Mononuclear cell (primary cell): ENCODE measurements around the gene TMOD1. TPM values are rescaled to one million over a fixed set of nuclear protein-coding genes. Genes with fewer than 3 reads are reported as not detected.
"Not testable (repeated sequence)": the region's sequence is repeated elsewhere in the genome, so short reads cannot be mapped to it uniquely, and the experiment has no call there.

Experiments used
- H3K27me3 ChIP-seq: 2 replicates; pipeline ENCODE4 v1.6.0; 2011; ENCODE audit warnings: low read length, control low read depth; ENCODE audit not compliant: insufficient read depth
- H3K4me1 ChIP-seq: 2 replicates; pipeline ENCODE4 v1.5.1; 2011; ENCODE audit warnings: mild to moderate bottlenecking, low read length, control low read depth; ENCODE audit not compliant: insufficient read depth
- H3K4me3 ChIP-seq: 2 replicates; pipeline ENCODE4 v1.5.1; 2011; ENCODE audit warnings: mild to moderate bottlenecking, low read length, moderate library complexity
- H3K9me3 ChIP-seq: 2 replicates; pipeline ENCODE4 v1.5.1; 2011; ENCODE audit warnings: low read depth, mild to moderate bottlenecking, control low read depth, low read length
- total RNA-seq: library from RNA; depleted of rRNA; stranded (reverse); fragments of >200 nt; gene quantifications from one replicate; pipeline ENCODE4 v1.2.3, GENCODE V29; 2012

Gene TMOD1
- total RNA-seq, 1 donor, result 0.84 TPM

DNA sequence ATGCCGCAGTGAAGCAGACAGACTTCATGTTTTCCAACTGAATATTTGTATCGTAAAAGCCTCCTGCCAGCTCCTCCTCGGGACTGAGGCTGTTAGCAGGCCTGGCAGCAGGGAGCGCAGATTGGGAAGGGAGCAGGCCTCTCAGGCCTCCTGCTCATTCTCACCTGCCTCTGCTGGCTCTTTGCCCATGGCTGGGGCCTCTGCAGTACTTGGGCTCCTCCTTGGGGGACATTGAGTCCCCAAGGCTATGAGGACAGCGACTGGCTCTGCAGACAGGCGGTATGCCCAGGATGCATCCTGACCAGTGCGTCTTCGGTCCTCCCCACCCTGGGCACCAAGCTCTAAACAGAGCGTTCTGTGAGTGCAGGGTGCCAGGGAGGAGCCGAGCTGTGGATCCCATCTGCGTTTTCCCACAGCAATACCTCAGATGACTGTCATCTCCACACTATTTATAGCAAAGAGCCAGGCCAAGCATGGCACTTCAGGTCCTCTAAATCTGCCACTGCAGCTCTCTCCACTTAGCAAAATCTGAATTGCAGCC lies 93.0 kb downstream of the TMOD1 start:
- H3K27me3 ChIP-seq, result no peaks in the 10 kb centered on the region
- peaks cover 6% of the 10 kb centered on the region for H3K4me1 ChIP-seq
- no peaks in the 10 kb centered on the region for H3K9me3 ChIP-seq
- no peak overlapping the region for H3K4me3 ChIP-seq

DNA sequence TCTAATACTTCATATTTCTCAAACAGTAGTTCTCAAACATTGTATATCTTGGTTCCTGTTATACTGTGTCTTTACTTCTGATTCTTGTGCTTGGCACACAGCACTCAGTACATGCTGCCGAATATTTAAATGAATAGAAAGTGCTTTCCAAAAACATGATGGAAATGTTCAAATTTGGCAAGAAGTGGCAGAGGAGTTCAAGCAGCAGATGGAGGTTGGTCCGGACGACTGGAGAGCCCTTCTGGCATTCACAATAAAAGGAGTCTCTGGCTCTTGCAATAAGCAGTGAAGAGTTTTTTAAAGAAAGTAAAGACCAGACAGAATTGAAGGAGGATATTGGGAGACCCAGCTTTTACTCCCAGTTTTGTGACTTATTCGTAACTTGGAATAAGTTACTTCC lies 95.4 kb downstream of the TMOD1 start:
- Histone ChIP-seq H3K27me3 (no peaks in the 10 kb centered on the region), H3K4me3 (no peak overlapping the region), H3K4me1 (peaks cover 6% of the 10 kb centered on the region), H3K9me3 (no peaks in the 10 kb centered on the region)

DNA sequence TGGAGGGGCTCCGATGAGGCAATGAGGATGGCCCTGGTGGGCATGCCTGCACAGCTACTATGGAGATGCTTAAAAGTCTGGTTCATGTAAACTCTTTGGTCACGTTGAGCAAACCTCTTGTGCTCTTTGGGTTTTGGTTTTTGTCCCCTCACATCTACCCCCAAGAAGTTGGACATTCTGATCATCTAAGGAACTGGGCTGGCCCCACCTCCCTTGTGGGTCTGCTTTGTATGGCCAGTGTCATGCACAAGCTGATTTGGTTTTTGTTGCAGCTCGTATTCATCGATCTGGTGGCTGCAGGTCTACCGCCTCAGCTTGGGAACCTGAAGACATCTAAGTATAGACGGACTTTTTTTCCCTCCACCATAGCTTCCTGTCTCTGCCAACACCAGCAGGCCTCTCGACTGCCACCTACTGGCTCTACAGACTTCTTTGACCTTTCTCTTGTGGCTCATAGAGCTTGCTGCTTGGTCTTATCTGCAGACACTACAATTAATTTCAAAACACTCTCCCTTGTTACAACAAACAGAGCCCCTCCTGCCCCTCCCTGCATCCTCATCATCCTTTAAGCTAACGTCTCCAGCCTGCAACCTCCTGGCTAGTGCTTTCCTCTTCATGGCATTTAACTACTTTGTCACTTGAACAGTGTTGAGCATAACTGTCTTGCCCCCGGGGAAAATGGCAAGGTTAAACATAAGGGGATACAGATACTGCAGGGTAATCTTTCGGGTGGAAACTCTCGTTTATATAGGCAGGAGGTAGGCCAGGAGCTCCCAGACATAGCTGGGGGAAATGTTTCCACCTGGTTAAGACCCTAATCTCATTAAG lies 97.2 kb downstream of the TMOD1 start:
- Histone ChIP-seq H3K4me1 (peaks cover 6% of the 10 kb centered on the region), H3K4me3 (no peak overlapping the region), H3K9me3 (no peaks in the 10 kb centered on the region), H3K27me3 (no peaks in the 10 kb centered on the region)

GRCh38 chr9:97599314-97599846 lies 97.9 kb downstream of the TMOD1 start:
- Histone ChIP-seq H3K4me1 (peaks cover 6% of the 10 kb centered on the region), H3K4me3 (no peak overlapping the region), H3K27me3 (no peaks in the 10 kb centered on the region), H3K9me3 (no peaks in the 10 kb centered on the region)

- no peaks in the 10 kb centered on the region for H3K27me3 ChIP-seq
- H3K9me3 ChIP-seq, result no peaks in the 10 kb centered on the region
- no peak overlapping the region for H3K4me3 ChIP-seq
- peaks cover 6% of the 10 kb centered on the region for H3K4me1 ChIP-seq
These were observed 99.2 kb downstream of the TMOD1 start for GRCh38 chr9:97600531-97601227.

- Histone ChIP-seq H3K9me3 (no peaks in the 10 kb centered on the region), H3K27me3 (no peaks in the 10 kb centered on the region), H3K4me3 (no peak overlapping the region), H3K4me1 (peaks cover 6% of the 10 kb centered on the region)
These were observed 99.9 kb downstream of the TMOD1 start for GRCh38 chr9:97601228-97601898.

DNA sequence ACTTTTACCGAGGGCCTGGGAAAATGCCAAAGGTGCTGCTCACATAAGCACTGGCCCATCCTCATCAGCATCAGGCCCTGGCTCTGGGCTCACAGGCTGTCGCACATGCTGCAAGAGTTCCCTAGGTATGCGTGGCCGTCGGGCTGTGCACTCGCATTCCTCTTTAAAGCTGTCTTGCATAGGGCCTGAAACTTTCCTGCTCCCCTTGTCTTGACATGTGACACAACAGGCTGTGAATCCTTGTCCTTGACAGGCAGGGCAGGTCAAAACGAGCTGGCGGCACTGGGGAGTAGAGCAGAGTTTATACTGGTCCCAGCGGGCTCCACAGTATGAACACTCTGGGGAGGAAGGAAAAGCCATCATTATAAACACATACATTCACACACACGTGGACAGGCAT lies 101.0 kb downstream of the TMOD1 start:
- no peak overlapping the region for H3K4me3 ChIP-seq
- H3K9me3 ChIP-seq, result no peaks in the 10 kb centered on the region
- H3K27me3 ChIP-seq, result no peaks in the 10 kb centered on the region
- peaks cover 6% of the 10 kb centered on the region for H3K4me1 ChIP-seq

DNA sequence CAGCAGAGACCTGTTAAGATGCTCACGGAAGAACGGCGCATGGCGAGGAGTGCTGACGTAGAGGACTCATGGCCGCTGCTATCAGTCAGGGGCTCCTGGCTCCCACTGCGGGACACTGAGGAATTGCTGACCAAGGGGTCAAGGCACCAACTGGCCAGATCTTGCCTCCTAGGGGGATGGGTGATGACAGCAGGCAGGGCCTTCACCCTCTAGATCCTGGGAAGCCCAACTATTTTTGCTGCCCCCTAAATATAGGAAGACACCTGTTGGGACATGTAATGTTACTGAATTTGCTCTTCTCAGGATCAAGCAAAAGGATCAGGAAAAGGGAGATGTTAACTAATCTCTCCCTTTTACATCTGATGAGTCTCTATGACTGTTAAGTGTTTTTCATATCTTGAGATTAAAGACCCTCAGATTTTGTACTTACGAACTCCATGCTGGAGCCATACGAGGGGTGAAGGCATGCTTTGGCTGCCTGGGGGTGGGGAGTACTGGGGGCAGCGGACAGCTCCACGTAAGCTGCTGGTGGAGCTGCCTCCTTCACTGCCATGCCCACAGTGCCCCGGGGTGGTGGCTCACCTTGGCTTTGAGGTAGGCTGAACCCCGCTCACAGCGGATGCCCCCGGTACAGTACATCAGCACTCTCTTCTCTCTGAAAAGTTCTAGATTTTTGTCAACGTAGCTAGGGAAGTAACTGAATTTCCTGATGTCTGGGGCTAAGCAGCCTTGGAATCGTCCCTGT lies 103.6 kb downstream of the TMOD1 start:
- no peaks in the 10 kb centered on the region for H3K9me3 ChIP-seq
- H3K4me3 ChIP-seq, result no peak overlapping the region
- no peaks in the 10 kb centered on the region for H3K4me1 ChIP-seq
- no peaks in the 10 kb centered on the region for H3K27me3 ChIP-seq

- Histone ChIP-seq H3K4me3 (no peak overlapping the region), H3K9me3 (no peaks in the 10 kb centered on the region), H3K4me1 (no peaks in the 10 kb centered on the region), H3K27me3 (no peaks in the 10 kb centered on the region)
These were observed 114.1 kb downstream of the TMOD1 start for GRCh38 chr9:97615439-97616072.

DNA sequence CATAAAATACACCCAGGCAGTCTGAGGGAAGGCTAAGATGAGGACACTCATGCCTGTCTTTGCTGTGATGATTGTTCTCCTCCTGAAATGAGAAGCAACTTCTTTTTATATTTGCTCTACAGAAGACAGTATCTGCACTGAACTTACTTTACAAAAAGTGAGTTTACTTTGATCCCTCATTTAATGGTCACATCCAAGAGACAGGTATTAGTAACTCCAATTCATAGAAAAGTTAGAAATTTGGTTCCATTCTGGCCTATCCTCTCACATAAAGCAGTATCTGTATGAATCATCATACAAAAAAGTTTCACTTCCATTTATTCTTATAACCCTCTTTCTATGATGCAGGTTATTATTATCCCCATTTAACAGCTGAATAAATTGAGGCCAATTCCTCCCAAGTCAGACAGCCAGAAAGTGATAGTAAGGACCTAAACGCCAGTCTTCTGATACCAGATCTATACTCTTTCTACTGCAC lies 116.5 kb downstream of the TMOD1 start:
- no peaks in the 10 kb centered on the region for H3K4me1 ChIP-seq
- no peaks in the 10 kb centered on the region for H3K9me3 ChIP-seq
- no peak overlapping the region for H3K4me3 ChIP-seq
- no peaks in the 10 kb centered on the region for H3K27me3 ChIP-seq

- not testable (repeated sequence) for H3K4me1 ChIP-seq, H3K4me3 ChIP-seq, H3K27me3 ChIP-seq, H3K9me3 ChIP-seq
These were observed 118.6 kb downstream of the TMOD1 start for GRCh38 chr9:97620063-97620462.

DNA sequence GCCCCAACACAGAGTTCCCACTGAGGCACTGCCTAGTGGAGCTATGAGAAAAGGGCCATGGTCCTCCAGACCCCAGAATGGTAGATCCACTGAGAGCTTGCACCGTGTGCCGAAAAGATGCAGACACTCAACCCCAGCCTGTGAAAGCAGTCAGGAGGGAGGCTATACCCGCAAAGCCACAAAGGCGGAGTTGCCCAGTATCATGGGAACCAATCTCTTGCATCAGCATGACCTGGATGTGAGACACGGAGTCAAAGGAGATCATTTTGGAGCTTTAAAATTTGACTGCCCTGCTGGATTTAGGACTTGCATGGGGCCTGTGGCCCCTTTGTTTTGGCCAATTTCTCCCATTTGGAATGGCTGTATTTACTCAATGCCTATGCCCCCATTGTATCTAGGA lies 121.0 kb downstream of the TMOD1 start:
- H3K4me1 ChIP-seq, H3K4me3 ChIP-seq, H3K27me3 ChIP-seq, H3K9me3 ChIP-seq: not testable (repeated sequence)

DNA sequence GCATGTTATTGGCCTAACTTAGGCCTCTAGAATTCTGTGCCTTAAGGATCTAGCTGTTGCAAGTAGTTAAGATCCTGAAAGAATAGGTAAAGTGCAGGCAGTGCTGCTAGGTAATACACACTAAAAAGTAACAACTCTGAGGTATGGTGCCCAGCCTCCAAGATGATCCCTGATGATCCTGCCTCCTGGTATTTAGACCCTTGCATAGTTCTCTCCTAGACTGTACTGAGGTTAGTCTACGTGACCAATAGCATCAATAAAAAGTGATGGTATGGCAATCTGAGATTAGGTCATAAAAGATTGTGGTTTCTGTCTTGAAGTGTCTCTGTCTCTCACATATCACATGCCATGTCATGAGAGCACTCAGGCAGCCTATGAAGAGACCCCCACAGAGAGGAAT lies 122.5 kb downstream of the TMOD1 start:
- H3K9me3 ChIP-seq, result no peaks in the 10 kb centered on the region
- no peaks in the 10 kb centered on the region for H3K4me1 ChIP-seq
- no peaks in the 10 kb centered on the region for H3K27me3 ChIP-seq
- no peak overlapping the region for H3K4me3 ChIP-seq

- Histone ChIP-seq H3K9me3 (no peaks in the 10 kb centered on the region), H3K27me3 (no peaks in the 10 kb centered on the region), H3K4me3 (no peak overlapping the region), H3K4me1 (no peaks in the 10 kb centered on the region)
These were observed 124.2 kb downstream of the TMOD1 start for GRCh38 chr9:97625620-97626019.
